Measurements from ENCODE around the gene IRX4.

IRX4 gene

DNA sequence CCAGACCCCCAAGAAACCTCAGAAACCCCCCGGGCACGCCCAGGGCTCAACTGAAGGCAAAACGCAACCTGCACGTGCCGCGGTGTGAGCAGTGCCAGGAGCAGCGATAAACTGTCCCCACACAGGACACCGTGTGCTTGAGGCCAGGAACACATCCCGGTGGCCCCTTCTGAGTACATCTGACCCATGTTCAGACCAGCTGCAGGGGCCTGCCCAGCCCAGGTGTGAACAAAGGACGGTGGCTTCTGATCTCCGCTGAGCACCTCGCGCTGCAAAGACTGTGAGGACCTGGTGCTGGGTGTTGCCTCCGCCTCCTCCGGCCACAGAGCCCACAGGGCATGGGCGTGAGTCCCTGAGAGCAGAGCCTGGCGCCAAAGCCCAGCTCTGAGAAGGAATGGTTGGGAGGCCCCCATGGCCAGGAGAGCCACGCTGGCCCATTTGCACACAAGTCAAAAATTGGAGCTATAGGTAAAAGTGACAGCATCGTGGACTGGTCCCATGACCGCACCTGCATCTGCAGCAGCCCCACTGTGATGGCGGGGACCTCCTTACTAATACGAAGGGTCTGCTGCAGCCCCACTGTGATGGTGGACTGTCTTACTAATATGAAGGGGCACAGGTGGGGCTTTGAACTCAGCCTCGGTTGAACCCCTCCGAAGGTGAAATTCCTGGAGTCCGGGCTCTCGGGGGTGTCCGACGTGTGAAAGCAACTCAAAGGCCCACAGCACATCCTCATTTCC, 50.0 kb downstream of the IRX4 start:
- H3K9ac ChIP-seq, result no peak overlapping the region
- TF ChIP-seq Cebpa-rat (IDR thresholded peaks at IDR 0.05), result no peak
- peaks cover 0 to 48% (median 29%) of the 10 kb centered on the region in 11 experiments; a peak in 15 of 22 replicates for H3K27me3 ChIP-seq
- H3K36me3 ChIP-seq, result peaks cover 0 to 2% (median 0%) of the 10 kb centered on the region in 11 experiments; a peak in 2 of 22 replicates
- no peak overlapping the region for H3K27ac ChIP-seq
- H4K20me1 ChIP-seq, result peaks cover 0 to 35% (median 0%) of the 10 kb centered on the region in 11 experiments; a peak in 4 of 22 replicates
- H3K4me1 ChIP-seq, result peaks cover 4 to 43% (median 35%) of the 10 kb centered on the region in 10 experiments; a peak in 17 of 20 replicates
- peak overlapping the region in 8 of 11 experiments; percentile 57 to 89 (median 78); a peak in 15 of 22 replicates for H3K4me2 ChIP-seq
- no peaks in the 10 kb centered on the region for H3K9me3 ChIP-seq (replicated peaks in 1 of 11)
- no peak overlapping the region for H3K4me3 ChIP-seq

- Histone ChIP-seq H3K9me3 (replicated peaks in 1 of 11) (no peaks in the 10 kb centered on the region), H3K4me3 (no peak overlapping the region), H3K27ac (no peak overlapping the region), H3K4me1 (peaks cover 4 to 38% (median 28%) of the 10 kb centered on the region in 10 experiments; a peak in 17 of 20 replicates), H3K4me2 (peak overlapping the region in 10 of 11 experiments; percentile 15 to 89 (median 68); a peak in 17 of 22 replicates), H3K36me3 (peaks cover 0 to 7% (median under 1%) of the 10 kb centered on the region in 11 experiments; a peak in 2 of 22 replicates), H3K9ac (peak overlapping the region in 2 of 11 experiments; percentile 5 to 46; a peak in 1 of 22 replicates), H3K27me3 (peaks cover 0 to 39% (median 21%) of the 10 kb centered on the region in 11 experiments; a peak in 15 of 22 replicates), H4K20me1 (peaks cover 0 to 41% (median 0%) of the 10 kb centered on the region in 11 experiments; a peak in 4 of 22 replicates)
- TF ChIP-seq Cebpa-rat (IDR thresholded peaks at IDR 0.05), result no peak
These were observed 50.9 kb downstream of the IRX4 start for GRCh38 chr5:1831677-1832313.

DNA sequence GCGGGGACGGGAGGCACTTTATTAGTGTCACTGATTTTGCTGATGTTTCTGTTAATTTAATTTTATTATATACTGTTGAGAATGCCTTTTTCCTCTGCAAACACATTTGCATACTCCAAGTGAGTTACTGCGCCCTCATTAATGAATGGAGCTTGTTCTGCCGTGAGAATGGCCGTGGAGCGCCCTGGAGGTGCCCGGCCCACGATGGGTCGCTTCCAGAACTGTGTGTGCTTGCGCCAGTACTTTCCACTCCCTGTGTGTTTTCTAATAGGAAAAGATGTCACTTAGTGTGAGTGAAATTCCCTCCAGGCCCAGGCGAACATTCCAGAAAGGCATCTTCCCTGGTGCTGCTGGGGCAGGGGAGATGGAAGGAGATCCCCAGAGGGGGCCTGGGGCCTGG, 51.5 kb downstream of the IRX4 start:
- TF ChIP-seq Cebpa-rat (IDR thresholded peaks at IDR 0.05), result no peak
- H3K27ac ChIP-seq, result no peak overlapping the region

GRCh38 chr5:1830571-1831228, 52.0 kb downstream of the IRX4 start:
- H3K9ac ChIP-seq, result no peak overlapping the region
- no peaks in the 10 kb centered on the region for H3K9me3 ChIP-seq (replicated peaks in 1 of 11)
- H3K4me1 ChIP-seq, result peaks cover 4 to 31% (median 22%) of the 10 kb centered on the region in 10 experiments; a peak in 17 of 20 replicates
- TF ChIP-seq Cebpa-rat (IDR thresholded peaks at IDR 0.05), result no peak
- peak overlapping the region in 7 of 11 experiments; percentile 57 to 89 (median 80); a peak in 8 of 22 replicates for H3K4me2 ChIP-seq
- peaks cover 0 to 16% (median 8%) of the 10 kb centered on the region in 11 experiments; a peak in 14 of 22 replicates for H3K36me3 ChIP-seq
- H4K20me1 ChIP-seq, result peaks cover 0 to 48% (median 0%) of the 10 kb centered on the region in 11 experiments; a peak in 7 of 22 replicates
- H3K27me3 ChIP-seq, result peaks cover 0 to 29% (median 10%) of the 10 kb centered on the region in 11 experiments; a peak in 12 of 22 replicates
- H3K27ac ChIP-seq, result no peak overlapping the region
- H3K4me3 ChIP-seq, result no peak overlapping the region

More for the DNA sequence above, 51.5 kb downstream of the IRX4 start:
- Histone ChIP-seq H3K9me3 (replicated peaks in 1 of 11) (no peaks in the 10 kb centered on the region), H3K36me3 (peaks cover 0 to 12% (median 4%) of the 10 kb centered on the region in 11 experiments; a peak in 9 of 22 replicates), H3K4me1 (peaks cover 4 to 32% (median 23%) of the 10 kb centered on the region in 10 experiments; a peak in 17 of 20 replicates), H4K20me1 (peaks cover 0 to 46% (median 0%) of the 10 kb centered on the region in 11 experiments; a peak in 6 of 22 replicates), H3K27me3 (peaks cover 0 to 33% (median 15%) of the 10 kb centered on the region in 11 experiments; a peak in 14 of 22 replicates), H3K4me2 (peak overlapping the region in 9 of 11 experiments; percentile 15 to 89 (median 75); a peak in 16 of 22 replicates), H3K9ac (peak overlapping the region in 1 of 11 experiments; percentile 46; a peak in 1 of 22 replicates), H3K4me3 (no peak overlapping the region)

GRCh38 chr5:1827886-1828397, 54.8 kb downstream of the IRX4 start:
- no peaks in the 10 kb centered on the region for H3K9me3 ChIP-seq (replicated peaks in 1 of 11)
- peaks cover 13 to 42% (median 33%) of the 10 kb centered on the region in 11 experiments; a peak in 21 of 22 replicates for H3K36me3 ChIP-seq
- H3K27ac ChIP-seq, result no peak overlapping the region
- peaks cover 4 to 30% (median 22%) of the 10 kb centered on the region in 10 experiments; a peak in 17 of 20 replicates for H3K4me1 ChIP-seq
- peaks cover 0 to 21% (median 0%) of the 10 kb centered on the region in 11 experiments; a peak in 5 of 22 replicates for H3K27me3 ChIP-seq
- H3K4me3 ChIP-seq, result no peak overlapping the region
- H3K9ac ChIP-seq, result no peak overlapping the region
- TF ChIP-seq Cebpa-rat (IDR thresholded peaks at IDR 0.05), result no peak
- H4K20me1 ChIP-seq, result peaks cover 0 to 53% (median 10%) of the 10 kb centered on the region in 11 experiments; a peak in 10 of 22 replicates
- H3K4me2 ChIP-seq, result peak overlapping the region in 4 of 11 experiments; percentile 18 to 34 (median 21); a peak in 5 of 22 replicates

All from BLaER1 treated with 17β-estradiol and CSF1 and Interleukin-3, amounts not matched to agents 10 nM and 100 nM (cell line).